HCT116 (cell line): ENCODE data around the gene CDYL2. TPM values are rescaled to one million over a fixed set of nuclear protein-coding genes. Genes with fewer than 3 reads are reported as not detected.

ENCODE experiments used
- ATAC-seq: fragments of 200-7000 bp; cut with Tn5 transposase; 2 replicates; pipeline ENCODE4 v1.9.1; 2020; ENCODE audit warnings: mild to moderate bottlenecking, moderate library complexity
- BruUV-seq: library from RNA; stranded (reverse); fragments of 400-500 nt; replicated peaks from 2 replicates; lab custom pipeline; 2021; lab: Mats Ljungman, UMichigan
- CTCF ChIA-PET: fragments of 300-600 bp; sonication (Branson Sonifier 250); formaldehyde crosslinking; loops from one replicate; lab custom pipeline; 2021; ENCODE audit warnings: antibody characterized with exemption; lab: Charles Lee
- POLR2A ChIA-PET: fragments of 300-600, 350-600 bp; sonication (Branson Sonifier 250); formaldehyde crosslinking; loops from one replicate; lab custom pipeline; 2021; ENCODE audit warnings: antibody characterized with exemption; lab: Charles Lee
- RAD21 ChIA-PET, 2 experiments: fragments of 300-600 bp; sonication (Branson Sonifier 250); formaldehyde crosslinking; loops; one replicate each; lab custom pipeline; 2023; ENCODE audit warnings: low total read pairs in 2 of 2; ENCODE audit not compliant: uncharacterized antibody in 2 of 2, unreplicated experiment in 2 of 2, low non-redundant PET in 1 of 2; lab: Charles Lee
- DNase-seq: peaks from one replicate; pipeline ENCODE4 v3.0.0-alpha.2; 2010; ENCODE audit warnings: low read depth, low spot score
- H2AFZ ChIP-seq: fragments of 200-600 bp; shearing (Covaris generic), sonication (generic); 2 replicates; pipeline ENCODE4 v1.6.1; 2017; ENCODE audit warnings: low read depth, mixed run types, mixed read lengths, antibody characterized with exemption, low read length; ENCODE audit not compliant: poor library complexity, severe bottlenecking
- H3K27ac ChIP-seq: 2 replicates; pipeline ENCODE4 v1.5.1; 2012; ENCODE audit warnings: low read depth, low read length
- H3K27me3 ChIP-seq: fragments of 200-600 bp; sonication (generic); 2 replicates; pipeline ENCODE4 v1.6.1; 2016; ENCODE audit warnings: mixed run types, low read length, mixed read lengths; ENCODE audit not compliant: insufficient read depth
- H3K36me3 ChIP-seq, 2 experiments: fragments of 200-500 bp in 1 of 2; fragments of 200-600 bp in 1 of 2; sonication (Bioruptor generic) in 1 of 2; sonication (generic) in 1 of 2; 2 replicates each; pipeline versions ENCODE4 v1.5.1 to v1.6.1; 2014 to 2016; ENCODE audit warnings: low read length in 2 of 2, inconsistent platforms in 1 of 2, mixed read lengths in 1 of 2, mixed run types in 1 of 2; ENCODE audit not compliant: insufficient read depth in 2 of 2, control insufficient read depth in 1 of 2
- H3K4me1 ChIP-seq, 2 experiments: fragments of 200-600 bp in 1 of 2; sonication (generic) in 1 of 2; 2 replicates each; pipeline versions ENCODE4 v1.5.1 to v1.6.1; 2012 to 2017; ENCODE audit warnings: low read length in 2 of 2, inconsistent platforms in 1 of 2, mild to moderate bottlenecking in 1 of 2, mixed read lengths in 1 of 2, mixed run types in 1 of 2, moderate library complexity in 1 of 2; ENCODE audit not compliant: insufficient read depth in 2 of 2, control insufficient read depth in 1 of 2
- H3K4me2 ChIP-seq: fragments of 200-600 bp; sonication (generic); 2 replicates; pipeline ENCODE4 v1.6.1; 2017; ENCODE audit warnings: mixed run types, low read length, mixed read lengths
- H3K4me3 ChIP-seq, 2 experiments: fragments of 200-600 bp in 1 of 2; sonication (generic) in 1 of 2; replicated peaks in 1 of 2; 2 replicates each; pipeline ENCODE4 v1.5.1; 2011 to 2016; ENCODE audit warnings: low read length in 2 of 2, control low read depth in 1 of 2, low read depth in 1 of 2, mild to moderate bottlenecking in 1 of 2, mixed read lengths in 1 of 2, mixed run types in 1 of 2
- H3K79me2 ChIP-seq: fragments of 200-600 bp; sonication (generic); 2 replicates; pipeline ENCODE4 v1.6.1; 2017; ENCODE audit warnings: mild to moderate bottlenecking, mixed run types, low read length, moderate library complexity, mixed read lengths; ENCODE audit not compliant: insufficient read depth
- H3K9ac ChIP-seq: fragments of 200-600 bp; sonication (generic); 2 replicates; pipeline ENCODE4 v1.6.1; 2016; ENCODE audit warnings: low read length, mixed read lengths
- H3K9me2 ChIP-seq: fragments of 200-600 bp; sonication (generic), shearing (Covaris generic); 2 replicates; pipeline ENCODE4 v1.6.1; 2017; ENCODE audit warnings: mixed run types, mild to moderate bottlenecking, moderate library complexity; ENCODE audit not compliant: insufficient read depth
- H3K9me3 ChIP-seq, 2 experiments: fragments of 200-500 bp in 1 of 2; fragments of 200-600 bp in 1 of 2; sonication (Bioruptor generic) in 1 of 2; sonication (generic) in 1 of 2; 2 replicates each; pipeline ENCODE4 v1.6.1; 2014 to 2017; ENCODE audit warnings: low read length in 2 of 2, mixed read lengths in 2 of 2, inconsistent platforms in 1 of 2, low read depth in 1 of 2, mild to moderate bottlenecking in 1 of 2, mixed run types in 1 of 2, moderate library complexity in 1 of 2; ENCODE audit not compliant: control insufficient read depth in 1 of 2, insufficient read depth in 1 of 2
- H4K20me1 ChIP-seq: fragments of 200-600 bp; sonication (generic), shearing (Covaris generic); 2 replicates; pipeline ENCODE4 v1.6.1; 2017; ENCODE audit warnings: mixed run types, mild to moderate bottlenecking, moderate library complexity; ENCODE audit not compliant: insufficient read depth
- CEBPB ChIP-seq: IDR thresholded peaks from 2 replicates; pipeline ENCODE4 v1.6.1; 2012; ENCODE audit warnings: low read depth
- EGR1 ChIP-seq: IDR thresholded peaks from 2 replicates; pipeline ENCODE4 v1.6.1; 2012; ENCODE audit warnings: low read depth
- EZH2 ChIP-seq: fragments of 200-600 bp; sonication (generic); IDR thresholded peaks from 2 replicates; pipeline ENCODE4 v1.6.1; 2017; ENCODE audit warnings: antibody characterized with exemption, mixed run types
- EZH2phosphoT487 ChIP-seq: fragments of 200-600 bp; IDR thresholded peaks from 2 replicates; pipeline ENCODE4 v1.6.1; 2018; ENCODE audit warnings: antibody characterized with exemption, borderline replicate concordance
- POLR2A ChIP-seq: IDR thresholded peaks from 2 replicates; pipeline ENCODE4 v1.7.0; 2011; ENCODE audit warnings: borderline replicate concordance; ENCODE audit not compliant: insufficient read depth, insufficient read length; ENCODE audit errors: extremely low read depth
- RAD21 ChIP-seq: IDR thresholded peaks from 2 replicates; pipeline ENCODE4 v1.6.1; 2012; ENCODE audit warnings: low read depth, mild to moderate bottlenecking
- REST ChIP-seq: IDR thresholded peaks from 2 replicates; pipeline ENCODE4 v1.6.1; 2012; ENCODE audit warnings: low read depth
- SP1 ChIP-seq: IDR thresholded peaks from 2 replicates; pipeline ENCODE4 v1.6.1; 2012; ENCODE audit warnings: low read depth
- ZBTB33 ChIP-seq: IDR thresholded peaks from 2 replicates; pipeline ENCODE4 v1.6.1; 2011; ENCODE audit warnings: mild to moderate bottlenecking, low read length, moderate library complexity; ENCODE audit not compliant: insufficient replicate concordance; ENCODE audit errors: extremely low read depth
- ZNF274 ChIP-seq: fragments of 200-500 bp; sonication (Bioruptor generic); IDR thresholded peaks from 2 replicates; pipeline ENCODE4 v1.6.1; 2014; ENCODE audit warnings: mild to moderate bottlenecking, low read depth, low read length, inconsistent platforms
- intact Hi-C: fragments of 100-400 bp; cut with micrococcal nuclease; formaldehyde crosslinking; loops from 2 replicates; pipeline ENCODE4 v1.10.0; 2022
- total RNA-seq: library from RNA; stranded (reverse); gene quantifications from one replicate; pipeline ENCODE4 v1.2.1, GENCODE V29; 2021; ENCODE audit not compliant: unreplicated experiment
- TF ChIP-seq, protein P1 (sequence below): IDR thresholded peaks from 2 replicates; pipeline ENCODE4 v1.6.1; 2012

The CDYL2 gene
- total RNA-seq, 1 experiment from 2014 or later = 0.10 TPM

DNA sequence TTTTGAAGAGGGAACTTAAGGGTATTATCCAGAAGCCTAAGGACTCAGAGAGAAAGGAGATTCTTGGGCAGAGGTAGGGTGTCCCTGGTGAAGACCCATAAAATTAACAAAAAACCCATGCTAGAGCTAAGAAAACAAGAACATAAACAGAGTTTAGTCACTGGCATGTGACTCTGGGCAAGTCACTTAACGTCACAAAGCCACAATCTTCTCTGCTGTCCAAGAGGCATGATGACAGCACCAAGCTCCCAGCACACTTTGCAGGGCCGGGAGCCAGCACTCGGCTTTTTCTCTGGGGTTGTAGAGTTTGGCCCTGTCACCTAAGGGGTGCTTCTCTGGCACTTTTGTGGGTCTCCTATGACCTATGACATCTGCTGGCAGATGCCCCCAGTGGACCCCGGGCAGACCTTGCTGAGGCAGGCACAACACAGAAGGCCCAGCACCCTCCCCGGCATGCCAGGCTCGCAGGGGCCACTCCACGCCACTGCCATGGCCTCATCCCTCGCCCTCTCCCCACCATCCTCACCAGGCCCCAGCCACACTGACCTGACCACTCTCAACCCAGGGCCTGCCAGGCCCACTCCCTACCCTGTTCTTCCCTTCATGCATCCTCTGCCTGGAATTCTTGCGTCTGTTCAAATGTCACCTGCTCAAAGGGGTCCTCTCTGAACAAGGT is 193.8 kb downstream of the CDYL2 start:
- intact Hi-C loops = no loop called here
- RAD21 ChIA-PET = no interaction called here
- TF ChIP-seq EZH2phosphoT487 (no peak), POLR2A (no peak), SP1 (no peak), EZH2 (no peak), RAD21 (no peak), ZNF274 (no peak), ZBTB33 (no peak), EGR1 (no peak), REST (no peak), CEBPB (no peak)
- TF ChIP-seq, protein P1, sequence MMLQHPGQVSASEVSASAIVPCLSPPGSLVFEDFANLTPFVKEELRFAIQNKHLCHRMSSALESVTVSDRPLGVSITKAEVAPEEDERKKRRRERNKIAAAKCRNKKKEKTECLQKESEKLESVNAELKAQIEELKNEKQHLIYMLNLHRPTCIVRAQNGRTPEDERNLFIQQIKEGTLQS = no peak
- TF ChIP-seq, all 23 proteins: peak for 0
- no peaks in the 10 kb centered on the region for H4K20me1 ChIP-seq
- no peaks in the 10 kb centered on the region for H3K9me2 ChIP-seq
- H3K27me3 ChIP-seq = no peaks in the 10 kb centered on the region
- H3K79me2 ChIP-seq = no peaks in the 10 kb centered on the region
- H3K9me3 ChIP-seq = peaks cover 0 to 6% of the 10 kb centered on the region in 2 experiments; a peak in 1 of 4 replicates
- no TSS peak for BruUV-seq
- peaks cover 0 to 4% of the 10 kb centered on the region in 2 experiments; a peak in 1 of 4 replicates for H3K4me1 ChIP-seq
- POLR2A ChIA-PET = no interaction called here
- no peaks in the 10 kb centered on the region for H3K36me3 ChIP-seq
- H3K4me3 ChIP-seq = no peak overlapping the region
- no peak for DNase-seq
- no peak overlapping the region for H3K27ac ChIP-seq
- no peak overlapping the region for H3K4me2 ChIP-seq
- no peak for ATAC-seq
- H2AFZ ChIP-seq = no peak overlapping the region
- no peak overlapping the region for H3K9ac ChIP-seq
- CTCF ChIA-PET = no interaction called here
